Loucy (cell line): Measurements from ENCODE around the gene PKP2.

Source experiments
- H2AFZ ChIP-seq: fragments of 200-600 bp; sonication (generic); 2 replicates; pipeline ENCODE4 v1.6.0; 2016; ENCODE audit warnings: antibody characterized with exemption, mild to moderate bottlenecking, low read length, moderate library complexity
- H3F3A ChIP-seq: fragments of 200-600 bp; 2 replicates; pipeline ENCODE4 v1.6.0; 2016; ENCODE audit warnings: antibody characterized with exemption, low read depth, mild to moderate bottlenecking
- H3K27me3 ChIP-seq: fragments of 200-600 bp; sonication (generic); 2 replicates; pipeline ENCODE4 v1.6.1; 2014; ENCODE audit warnings: low read length, mild to moderate bottlenecking; ENCODE audit not compliant: insufficient read depth, poor library complexity, severe bottlenecking
- H3K36me3 ChIP-seq: fragments of 200-600 bp; sonication (generic); 2 replicates; pipeline ENCODE4 v1.6.1; 2016; ENCODE audit warnings: low read length; ENCODE audit not compliant: insufficient read depth
- H3K4me1 ChIP-seq: fragments of 200-600 bp; sonication (generic); 2 replicates; pipeline ENCODE4 v1.5.1; 2014; ENCODE audit warnings: low read length, mild to moderate bottlenecking; ENCODE audit not compliant: insufficient read depth, poor library complexity, severe bottlenecking
- H3K4me2 ChIP-seq: fragments of 200-600 bp; sonication (generic); 2 replicates; pipeline ENCODE4 v1.6.0; 2014; ENCODE audit warnings: antibody characterized with exemption, low read length, low read depth, mild to moderate bottlenecking; ENCODE audit not compliant: poor library complexity, severe bottlenecking
- H3K4me3 ChIP-seq: fragments of 200-600 bp; sonication (generic); 2 replicates; pipeline ENCODE4 v1.5.1; 2014; ENCODE audit warnings: low read length, mild to moderate bottlenecking, mixed read lengths; ENCODE audit not compliant: poor library complexity, severe bottlenecking
- H3K79me2 ChIP-seq: fragments of 200-600 bp; sonication (generic); 2 replicates; pipeline ENCODE4 v1.6.1; 2014; ENCODE audit warnings: low read length; ENCODE audit not compliant: insufficient read depth
- H3K9ac ChIP-seq: fragments of 200-600 bp; sonication (generic); 2 replicates; pipeline ENCODE4 v1.6.0; 2014; ENCODE audit warnings: mild to moderate bottlenecking, low read depth, low read length, moderate library complexity; ENCODE audit not compliant: poor library complexity, severe bottlenecking
- H3K9me2 ChIP-seq: fragments of 200-600 bp; sonication (generic); replicated peaks from 2 replicates; pipeline ENCODE4 v1.6.1; 2016; ENCODE audit warnings: low read depth, low read length, mixed read lengths
- H3K9me3 ChIP-seq: fragments of 200-600 bp; sonication (generic); 2 replicates; pipeline ENCODE4 v1.6.1; 2014; ENCODE audit warnings: mild to moderate bottlenecking, antibody characterized with exemption, low read length, low read depth; ENCODE audit not compliant: insufficient read depth
- H4K20me1 ChIP-seq: fragments of 200-600 bp; sonication (generic); 2 replicates; pipeline ENCODE4 v1.6.0; 2014; ENCODE audit warnings: antibody characterized with exemption, low read length, mild to moderate bottlenecking; ENCODE audit not compliant: insufficient read depth, poor library complexity, severe bottlenecking
- EZH2phosphoT487 ChIP-seq: fragments of 200-600 bp; IDR thresholded peaks from 2 replicates; pipeline ENCODE4 v1.6.1; 2018; ENCODE audit warnings: antibody characterized with exemption, mild to moderate bottlenecking, moderate library complexity, borderline replicate concordance
- TF ChIP-seq, protein P1 (sequence below): fragments of 200-600 bp; sonication (generic); conservative IDR thresholded peaks from 2 replicates; pipeline ENCODE4 v1.5.1; 2014; ENCODE audit warnings: mild to moderate bottlenecking, antibody characterized with exemption, low read length

Gene PKP2

DNA sequence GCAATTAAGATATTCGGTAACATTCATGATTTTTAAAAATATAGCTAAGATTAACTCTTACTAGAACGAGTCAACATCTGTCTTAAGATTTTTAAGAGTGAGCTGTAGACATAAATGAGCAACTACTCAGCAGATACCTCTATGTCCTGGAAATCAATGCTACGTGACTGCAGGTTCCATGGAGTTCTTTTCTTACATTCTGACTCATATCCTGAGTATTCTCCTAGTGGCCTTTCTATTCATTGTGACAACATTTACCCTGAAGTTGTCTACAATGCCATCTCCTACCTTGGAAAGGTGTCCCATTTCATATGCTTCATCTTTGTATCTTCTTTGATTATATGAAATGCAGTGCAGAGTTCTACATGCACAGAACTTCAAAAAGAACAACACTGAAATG is 59.9 kb downstream of the PKP2 start:
- H2AFZ ChIP-seq, result no peak overlapping the region
- H3F3A ChIP-seq, result no peaks in the 10 kb centered on the region
- H3K79me2 ChIP-seq, result no peaks in the 10 kb centered on the region
- H3K4me2 ChIP-seq, result no peak overlapping the region
- H3K36me3 ChIP-seq, result no peaks in the 10 kb centered on the region
- no peaks in the 10 kb centered on the region for H3K4me1 ChIP-seq
- no peaks in the 10 kb centered on the region for H4K20me1 ChIP-seq
- no peaks in the 10 kb centered on the region for H3K9me3 ChIP-seq
- no peaks in the 10 kb centered on the region for H3K9me2 ChIP-seq
- TF ChIP-seq, protein P1, sequence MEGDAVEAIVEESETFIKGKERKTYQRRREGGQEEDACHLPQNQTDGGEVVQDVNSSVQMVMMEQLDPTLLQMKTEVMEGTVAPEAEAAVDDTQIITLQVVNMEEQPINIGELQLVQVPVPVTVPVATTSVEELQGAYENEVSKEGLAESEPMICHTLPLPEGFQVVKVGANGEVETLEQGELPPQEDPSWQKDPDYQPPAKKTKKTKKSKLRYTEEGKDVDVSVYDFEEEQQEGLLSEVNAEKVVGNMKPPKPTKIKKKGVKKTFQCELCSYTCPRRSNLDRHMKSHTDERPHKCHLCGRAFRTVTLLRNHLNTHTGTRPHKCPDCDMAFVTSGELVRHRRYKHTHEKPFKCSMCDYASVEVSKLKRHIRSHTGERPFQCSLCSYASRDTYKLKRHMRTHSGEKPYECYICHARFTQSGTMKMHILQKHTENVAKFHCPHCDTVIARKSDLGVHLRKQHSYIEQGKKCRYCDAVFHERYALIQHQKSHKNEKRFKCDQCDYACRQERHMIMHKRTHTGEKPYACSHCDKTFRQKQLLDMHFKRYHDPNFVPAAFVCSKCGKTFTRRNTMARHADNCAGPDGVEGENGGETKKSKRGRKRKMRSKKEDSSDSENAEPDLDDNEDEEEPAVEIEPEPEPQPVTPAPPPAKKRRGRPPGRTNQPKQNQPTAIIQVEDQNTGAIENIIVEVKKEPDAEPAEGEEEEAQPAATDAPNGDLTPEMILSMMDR, result no peak
- no peak for TF ChIP-seq EZH2phosphoT487
- no peaks in the 10 kb centered on the region for H3K27me3 ChIP-seq
- H3K4me3 ChIP-seq, result no peak overlapping the region
- H3K9ac ChIP-seq, result no peak overlapping the region

DNA sequence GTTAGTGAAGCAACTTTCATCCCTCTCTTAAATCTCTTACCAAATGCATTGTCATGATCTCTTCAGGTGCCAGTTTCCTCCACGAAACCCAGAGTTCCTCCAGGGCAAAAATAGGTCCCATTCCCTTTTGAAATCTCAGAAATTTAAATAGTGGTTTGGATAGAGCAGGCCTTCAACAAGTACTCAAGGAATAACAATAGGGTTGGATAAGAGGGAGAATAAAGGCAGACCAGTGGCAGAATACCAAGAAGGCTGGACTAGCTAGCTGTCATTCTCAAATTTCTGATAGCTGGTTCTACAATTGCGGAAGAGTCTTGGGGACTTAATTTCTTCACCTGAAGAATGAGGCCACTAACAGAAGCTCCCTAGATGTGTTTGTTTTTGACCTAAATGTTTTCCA is 62.5 kb downstream of the PKP2 start:
- H3K4me3 ChIP-seq, result no peak overlapping the region
- H4K20me1 ChIP-seq, result no peaks in the 10 kb centered on the region
- TF ChIP-seq, protein P1, result no peak
- TF ChIP-seq EZH2phosphoT487, result no peak
- no peak overlapping the region for H3K9ac ChIP-seq
- no peak overlapping the region for H2AFZ ChIP-seq
- H3K36me3 ChIP-seq, result no peaks in the 10 kb centered on the region
- H3F3A ChIP-seq, result no peaks in the 10 kb centered on the region
- H3K4me1 ChIP-seq, result no peaks in the 10 kb centered on the region
- no peaks in the 10 kb centered on the region for H3K9me2 ChIP-seq
- H3K4me2 ChIP-seq, result no peak overlapping the region
- no peaks in the 10 kb centered on the region for H3K9me3 ChIP-seq
- H3K27me3 ChIP-seq, result no peaks in the 10 kb centered on the region
- no peaks in the 10 kb centered on the region for H3K79me2 ChIP-seq

GRCh38 chr12:32828552-32828951 is 68.0 kb downstream of the PKP2 start:
- Histone ChIP-seq H3K9me3 (no peaks in the 10 kb centered on the region), H2AFZ (no peak overlapping the region), H4K20me1 (no peaks in the 10 kb centered on the region), H3K9ac (no peak overlapping the region), H3K9me2 (no peaks in the 10 kb centered on the region), H3K4me3 (no peak overlapping the region), H3K36me3 (no peaks in the 10 kb centered on the region), H3K4me1 (no peaks in the 10 kb centered on the region), H3K4me2 (no peak overlapping the region), H3K27me3 (no peaks in the 10 kb centered on the region), H3F3A (no peaks in the 10 kb centered on the region), H3K79me2 (no peaks in the 10 kb centered on the region)
- TF ChIP-seq, protein P1, result no peak
- no peak for TF ChIP-seq EZH2phosphoT487
